Endothelial cell of umbilical vein (primary cell): ENCODE results near the gene LRRK1. TPM values are rescaled to one million over a fixed set of nuclear protein-coding genes. Genes with fewer than 3 reads are reported as not detected.

Experiments used
- BruUV-seq: library from RNA; stranded (reverse); fragments of 400-500 nt; replicated peaks from 2 replicates; lab custom pipeline; 2021; lab: Mats Ljungman, UMichigan
- CTCF ChIA-PET: fragments of 300-600, 350-600 bp; sonication (Branson Sonifier 250); formaldehyde crosslinking; loops from one replicate; lab custom pipeline; 2021; ENCODE audit warnings: antibody characterized with exemption, inconsistent platforms; lab: Charles Lee
- POLR2A ChIA-PET: fragments of 300-600, 350-600 bp; sonication (Branson Sonifier 250); formaldehyde crosslinking; loops from one replicate; lab custom pipeline; 2021; ENCODE audit warnings: antibody characterized with exemption, inconsistent platforms; lab: Charles Lee
- DNase-seq: peaks from one replicate; pipeline ENCODE4 v3.0.0-alpha.2; 2011; ENCODE audit warnings: low read depth, low spot score
- FAIRE-seq: peaks from 2 replicates; lab custom pipeline; 2011; peaks lifted over from hg19 to GRCh38; lab: Jason Lieb, UNC
- H2AFZ ChIP-seq: 2 replicates; pipeline ENCODE4 v1.6.0; 2012; ENCODE audit warnings: low read depth, low read length, control low read depth, inconsistent platforms
- H3K27ac ChIP-seq: 2 replicates; pipeline ENCODE4 v1.5.1; 2011; ENCODE audit warnings: low read depth, mild to moderate bottlenecking, control low read depth, low read length, moderate library complexity; ENCODE audit not compliant: insufficient read depth
- H3K27me3 ChIP-seq, 2 experiments: 2 replicates each; pipeline versions ENCODE4 v1.6.0 to v1.6.1; 2011; ENCODE audit warnings: low read length in 2 of 2, mixed read lengths in 1 of 2; ENCODE audit not compliant: control insufficient read depth in 2 of 2, insufficient read depth in 2 of 2
- H3K36me3 ChIP-seq, 2 experiments: 2 replicates in 1 of 2; 3 replicates in 1 of 2; pipeline ENCODE4 v1.5.1; 2011; ENCODE audit warnings: low read length in 2 of 2, mild to moderate bottlenecking in 1 of 2, moderate library complexity in 1 of 2; ENCODE audit not compliant: control insufficient read depth in 2 of 2, insufficient read depth in 2 of 2; ENCODE audit errors: extremely low read depth in 1 of 2
- H3K4me1 ChIP-seq: 3 replicates; pipeline ENCODE4 v1.5.1; 2011; ENCODE audit warnings: mild to moderate bottlenecking, low read length; ENCODE audit not compliant: control insufficient read depth, insufficient read depth; ENCODE audit errors: extremely low read depth
- H3K4me2 ChIP-seq: 2 replicates; pipeline ENCODE4 v1.6.1; 2011; ENCODE audit warnings: low read length, control low read depth, mixed read lengths; ENCODE audit not compliant: insufficient read depth
- H3K4me3 ChIP-seq, 3 experiments: fragments of 200-600 bp in 1 of 3; sonication (generic), shearing (Covaris generic) in 1 of 3; replicated peaks in 1 of 3; 2 replicates each; pipeline ENCODE4 v1.5.1; 2011 to 2016; ENCODE audit warnings: control low read depth in 3 of 3, low read length in 3 of 3, mild to moderate bottlenecking in 2 of 3, inconsistent platforms in 1 of 3, low read depth in 1 of 3, moderate library complexity in 1 of 3; ENCODE audit not compliant: insufficient read depth in 1 of 3
- H3K79me2 ChIP-seq: 2 replicates; pipeline ENCODE4 v1.6.0; 2012; ENCODE audit warnings: low read length, inconsistent platforms; ENCODE audit not compliant: control insufficient read depth, insufficient read depth
- H3K9ac ChIP-seq: replicated peaks from 2 replicates; pipeline ENCODE3; 2011; ENCODE audit warnings: low read length, control low read depth; ENCODE audit not compliant: insufficient read depth; ENCODE audit errors: extremely low read depth
- H3K9me1 ChIP-seq: replicated peaks from 3 replicates; pipeline ENCODE4 v1.6.0; 2011; ENCODE audit warnings: mild to moderate bottlenecking, low read length; ENCODE audit not compliant: control insufficient read depth, insufficient read depth; ENCODE audit errors: extremely low read depth
- H3K9me3 ChIP-seq: replicated peaks from 2 replicates; pipeline ENCODE4 v1.5.1; 2012; ENCODE audit warnings: low read length, inconsistent platforms; ENCODE audit not compliant: control insufficient read depth, insufficient read depth
- H4K20me1 ChIP-seq: replicated peaks from 2 replicates; pipeline ENCODE3; 2011; ENCODE audit warnings: mild to moderate bottlenecking, low read length; ENCODE audit not compliant: control insufficient read depth, insufficient read depth; ENCODE audit errors: extremely low read depth
- EZH2 ChIP-seq: IDR thresholded peaks from 2 replicates; pipeline ENCODE4 v1.6.1; 2012; ENCODE audit warnings: borderline replicate concordance, low read depth, mild to moderate bottlenecking, moderate library complexity, low read length, inconsistent platforms; ENCODE audit not compliant: severe bottlenecking
- FOS ChIP-seq: IDR thresholded peaks from 2 replicates; pipeline ENCODE4 v1.6.1; 2011; ENCODE audit warnings: mild to moderate bottlenecking, low read length, moderate library complexity, borderline replicate concordance; ENCODE audit not compliant: insufficient read depth
- dilution Hi-C: fragments of 300-500 bp; cut with MboI; formaldehyde crosslinking; loops from one replicate; pipeline ENCODE4 v1.15.0; 2019; ENCODE audit warnings: low sequenced_read_pairs; ENCODE audit not compliant: extremely low pct_ligation_motif_present
- intact Hi-C: fragments of 100-400 bp; cut with micrococcal nuclease; formaldehyde crosslinking; loops from one replicate; pipeline ENCODE4 v1.10.0; 2022
- polyA plus RNA-seq, 4 experiments: library from polyadenylated mRNA; depleted of rRNA in 3 of 4; stranded (reverse) in 3 of 4; unstranded in 1 of 4; fragments of >200 nt; gene quantifications; 2 replicates each; pipeline versions ENCODE4 v1.2.1 to v1.2.3, GENCODE V29; 2011 to 2012; ENCODE audit warnings: missing spikeins in 1 of 4
- total RNA-seq: library from RNA; stranded (reverse); gene quantifications from 2 replicates; pipeline ENCODE4 v1.2.3, GENCODE V29; 2021
- TF ChIP-seq, protein P1 (sequence below): IDR thresholded peaks from 2 replicates; pipeline ENCODE4 v1.6.1; 2011; ENCODE audit not compliant: insufficient read depth, insufficient read length

Gene LRRK1
- total and polyA plus RNA-seq, 2 donors (not counting 3 experiments of a cell fraction or from before 2014, with no cell fraction given): 11.0 to 22.1 TPM

DNA sequence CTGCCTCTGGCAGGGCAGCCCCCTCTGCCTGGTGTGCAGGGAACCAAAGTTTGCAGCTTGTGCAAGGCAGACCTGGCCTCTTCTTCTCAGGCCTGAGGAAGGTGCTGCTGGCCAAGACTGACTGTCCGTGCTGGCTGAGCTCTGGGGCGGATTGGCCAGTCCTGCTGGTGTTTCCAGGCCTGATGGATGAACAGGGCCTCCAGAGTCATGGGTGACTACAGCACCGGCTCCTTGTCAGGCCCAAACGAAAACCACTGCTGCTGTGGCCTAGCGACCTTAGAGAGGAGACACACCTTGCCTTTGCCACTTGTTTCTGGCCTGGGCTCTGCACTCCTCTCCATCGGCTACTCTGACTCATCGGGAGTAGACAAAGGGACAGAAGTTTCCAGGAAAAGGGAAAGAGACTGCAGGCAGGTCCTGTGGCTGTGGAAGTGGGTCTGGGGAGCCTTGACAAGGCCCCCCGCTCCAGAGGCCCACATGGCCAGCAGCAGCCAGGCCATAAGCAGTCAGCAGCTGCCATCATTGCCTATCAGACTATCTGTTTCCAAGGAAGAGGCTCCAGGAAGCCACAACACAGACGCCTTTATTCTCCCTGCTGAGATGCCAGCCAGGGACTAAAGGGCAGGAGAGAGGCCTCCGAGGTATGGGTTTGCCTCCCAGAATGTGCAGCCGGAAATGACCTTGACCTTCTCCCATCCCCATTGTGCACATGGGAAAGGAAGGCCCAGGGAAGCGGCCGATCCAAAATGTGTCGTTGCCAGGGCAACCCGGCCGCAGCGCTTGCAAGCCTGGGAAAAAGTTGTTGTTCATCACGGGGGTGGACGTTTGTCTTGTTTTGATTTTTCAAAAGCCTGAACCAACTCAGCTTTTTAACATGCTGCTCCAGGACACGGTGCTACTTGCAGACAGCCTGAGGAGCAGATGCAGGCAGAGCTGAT is 172.2 kb downstream of the LRRK1 start:
- peaks cover 17% of the 10 kb centered on the region for H3K4me1 ChIP-seq
- no TSS peak for BruUV-seq
- H3K36me3 ChIP-seq: no peaks in the 10 kb centered on the region
- H2AFZ ChIP-seq: peak overlapping the region; percentile 47
- H3K79me2 ChIP-seq: no peaks in the 10 kb centered on the region
- peak; percentile 86 for DNase-seq
- FAIRE-seq: peak; percentile 89
- TF ChIP-seq FOS: peak; percentile 28
- TF ChIP-seq, protein P1, sequence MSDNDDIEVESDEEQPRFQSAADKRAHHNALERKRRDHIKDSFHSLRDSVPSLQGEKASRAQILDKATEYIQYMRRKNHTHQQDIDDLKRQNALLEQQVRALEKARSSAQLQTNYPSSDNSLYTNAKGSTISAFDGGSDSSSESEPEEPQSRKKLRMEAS: peak; percentile 28
- no peak for TF ChIP-seq EZH2
- H3K4me2 ChIP-seq: no peak overlapping the region
- POLR2A ChIA-PET: no interaction called here
- intact Hi-C loops (loop anchor here (1.0 to 2.0 kb wide), 4 partner anchors 29 to 161 kb away; partner anchors contain the start of gene CHSY1), dilution Hi-C loops (no loop called here)
- H3K9me3 ChIP-seq: no peaks in the 10 kb centered on the region
- H4K20me1 ChIP-seq: no peaks in the 10 kb centered on the region
- H3K27me3 ChIP-seq: peaks cover 0 to 5% of the 10 kb centered on the region in 2 experiments
- H3K9ac ChIP-seq: peak overlapping the region; percentile 45
- H3K27ac ChIP-seq: peak overlapping the region; percentile 66
- H3K9me1 ChIP-seq: no peaks in the 10 kb centered on the region
- CTCF ChIA-PET: interaction anchor here (0.6 to 2.6 kb wide), 10 partner anchors 14 to 167 kb away, joined by 3 to 16 read pairs (median 4); partner anchors contain the start of gene CHSY1
- no peak overlapping the region for H3K4me3 ChIP-seq
